CD4-positive, alpha-beta T cell treated with Interferon alpha-2 for 1 hour (primary cell): ENCODE measurements around the gene FAM83F.

Source experiments
- DNase-seq, 2 donors: peaks; one replicate each; pipeline ENCODE4 v3.0.0-alpha.2; 2020 to 2022

FAM83F gene

DNA sequence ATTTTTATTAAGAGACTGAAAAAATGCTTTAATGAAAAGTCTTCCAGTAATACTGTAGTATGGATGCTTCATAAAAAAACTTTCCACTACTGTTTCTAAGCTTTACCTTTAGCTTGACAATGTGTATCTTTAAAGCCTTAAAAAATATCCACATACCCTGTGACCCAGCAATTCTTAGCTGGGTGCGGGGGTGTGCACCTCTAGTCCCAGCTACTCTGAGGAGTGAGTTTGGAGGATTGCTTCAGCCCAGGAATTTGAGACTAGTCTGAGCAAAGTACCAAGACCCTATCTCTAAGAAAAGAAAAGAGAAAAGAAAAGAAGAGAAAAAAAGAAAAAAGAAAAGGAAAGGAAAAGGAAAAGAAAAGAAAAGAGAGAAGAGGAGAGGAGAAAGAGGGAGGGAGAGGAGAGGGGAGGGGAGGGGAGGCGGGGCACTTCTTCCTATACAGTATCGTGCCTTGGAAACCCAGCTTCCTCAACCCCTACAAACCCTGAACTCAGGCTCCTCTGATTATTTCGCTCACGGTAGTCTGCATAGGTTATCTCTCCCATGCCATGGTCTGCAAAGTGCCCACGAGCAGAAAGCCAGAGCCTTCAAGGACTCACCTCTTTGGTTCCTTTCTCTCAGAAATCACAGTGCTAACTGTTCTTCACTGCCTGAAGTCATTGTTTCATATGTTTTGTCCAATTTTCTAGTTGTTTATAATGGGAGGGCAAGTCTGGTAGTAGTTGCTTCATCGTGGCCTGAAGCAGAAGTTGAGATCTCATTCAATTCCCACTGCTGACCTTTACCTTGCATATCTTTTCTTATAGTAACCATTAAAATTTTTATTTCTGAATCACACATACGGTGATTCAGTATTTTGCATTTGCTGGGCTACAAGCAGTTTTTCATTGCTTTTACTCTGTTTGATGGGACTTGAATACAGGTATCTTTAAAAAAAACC lies 82.2 kb downstream of the FAM83F start:
- no peak for DNase-seq

DNA sequence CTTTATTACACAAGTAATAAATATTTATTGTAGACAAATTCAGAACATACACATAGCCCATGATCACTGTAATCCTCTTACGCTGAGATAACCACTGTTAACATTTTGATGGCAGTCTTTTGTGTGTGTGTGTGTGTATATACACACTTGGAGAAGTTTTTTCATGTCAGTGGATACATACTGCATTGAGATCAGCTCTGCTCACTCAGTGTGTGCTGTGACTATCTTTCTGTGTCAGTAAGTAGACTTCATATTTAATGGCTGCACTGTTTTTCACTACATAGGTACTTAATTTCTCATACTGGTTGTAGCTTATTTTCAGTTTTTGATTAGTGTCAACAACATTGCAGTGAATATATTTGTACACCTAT lies 82.9 kb downstream of the FAM83F start:
- no peak for DNase-seq

DNA sequence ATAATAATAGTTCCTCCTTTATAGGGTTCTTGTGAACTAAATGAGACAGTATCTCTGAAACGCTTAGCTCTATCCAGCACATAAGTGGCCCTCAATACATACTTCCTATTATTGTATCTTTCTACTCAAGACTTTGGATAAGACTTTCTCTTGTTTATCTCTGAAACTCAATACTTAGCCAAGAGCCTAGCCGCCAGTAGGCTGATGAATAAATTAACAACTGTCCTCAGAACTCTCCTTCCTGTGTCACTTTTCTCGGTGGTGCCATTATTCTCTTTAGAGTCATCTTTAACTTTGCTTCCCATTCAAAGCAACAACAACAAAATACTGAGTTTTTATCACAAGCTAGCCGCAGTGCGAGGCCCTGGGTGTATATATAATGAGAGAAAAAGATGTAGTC lies 86.9 kb downstream of the FAM83F start:
- no peak for DNase-seq

DNA sequence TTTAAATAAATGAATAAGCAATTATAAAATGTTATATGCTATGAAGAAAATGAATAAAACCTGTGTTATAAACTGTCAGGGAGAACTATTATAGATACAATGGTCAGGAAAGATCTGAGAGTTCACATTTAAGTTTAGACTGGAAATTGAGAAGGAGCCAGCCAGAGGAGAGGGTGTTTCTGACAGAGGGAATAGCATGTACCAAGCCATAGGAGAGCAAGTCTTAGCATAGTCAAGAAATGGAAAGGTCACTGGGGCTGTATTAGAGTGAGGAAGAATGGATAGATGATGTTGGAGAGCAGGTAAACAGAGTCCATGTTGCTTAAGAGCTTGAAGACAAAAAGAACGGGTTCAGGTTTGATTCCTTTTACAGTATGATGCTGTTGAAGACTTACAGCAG lies 87.4 kb downstream of the FAM83F start:
- no peak for DNase-seq

DNA sequence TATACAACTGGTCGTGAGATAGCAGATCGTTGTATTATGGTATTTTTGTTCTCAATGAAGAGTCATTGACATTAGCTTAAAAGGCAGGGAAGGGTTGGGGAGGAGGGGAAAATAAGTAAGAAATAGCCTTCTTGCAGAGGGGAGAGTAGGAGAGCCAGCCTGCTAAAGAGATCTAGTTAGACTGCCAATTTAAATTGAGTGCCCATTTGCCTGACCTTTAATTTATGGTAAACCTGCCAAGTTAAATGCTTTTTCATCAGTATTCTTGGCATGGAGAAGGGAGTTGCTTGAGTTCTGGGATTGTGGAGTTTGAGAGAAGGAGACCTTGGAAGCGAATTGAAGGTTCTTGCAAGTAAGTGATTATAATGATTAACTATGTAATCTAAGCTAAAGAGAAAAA lies 89.0 kb downstream of the FAM83F start:
- no peak for DNase-seq

DNA sequence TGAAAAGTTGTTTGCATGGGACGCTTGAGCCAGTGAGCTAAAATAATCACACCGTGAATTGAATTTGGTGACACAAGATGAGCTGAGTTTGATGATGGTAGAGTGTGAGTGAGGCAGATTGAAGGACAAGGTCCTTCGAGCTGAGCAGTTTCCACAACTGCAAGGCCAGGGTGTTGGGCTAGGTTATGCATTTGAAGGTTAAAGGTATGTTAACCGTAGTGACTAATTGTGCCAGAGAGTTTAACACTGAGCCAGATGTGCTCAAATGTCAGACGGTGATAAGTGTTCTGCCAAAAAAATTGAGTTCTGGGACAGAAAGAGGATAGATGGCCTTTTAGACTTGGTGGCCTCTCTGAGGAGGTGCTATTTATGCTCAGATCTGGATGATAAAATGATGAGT lies 89.5 kb downstream of the FAM83F start:
- no peak for DNase-seq

DNA sequence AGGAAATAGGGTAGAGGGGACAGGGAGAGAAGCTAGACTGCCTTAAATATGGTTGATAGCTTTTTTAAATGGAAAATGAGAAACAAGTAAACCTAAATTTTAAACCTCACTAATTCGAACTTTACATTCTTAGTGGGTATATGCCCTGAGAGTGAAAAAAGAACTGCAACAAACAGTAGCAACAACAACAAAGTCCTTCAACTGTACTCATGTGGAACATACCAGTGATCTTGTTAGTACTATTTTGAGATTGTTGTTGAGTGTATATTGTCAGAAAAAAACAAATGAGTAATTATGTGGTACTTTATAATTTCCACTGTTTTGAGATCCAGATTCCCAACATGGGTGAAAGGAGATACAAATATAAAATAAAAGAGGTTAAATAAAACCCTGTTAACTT lies 94.1 kb downstream of the FAM83F start:
- DNase-seq = no peak
